Stimulated activated CD8-positive, alpha-beta memory T cell treated with anti-CD3 and anti-CD28 coated beads, Interleukin-12 subunit alpha, Interleukin-12 subunit beta, amount 100 ng/mL, for 1 hour (primary cell): ENCODE measurements around the gene GRM7.

Experiments
- DNase-seq: peaks from one replicate; pipeline ENCODE4 v3.0.0-alpha.2; 2020; ENCODE audit warnings: low read depth

GRM7 gene

GRCh38 chr3:7581831-7582230 lies 720.9 kb downstream of the GRM7 start:
- DNase-seq, result no peak

GRCh38 chr3:7585052-7585451 lies 724.1 kb downstream of the GRM7 start:
- DNase-seq, result no peak

GRCh38 chr3:7588236-7588635 lies 727.3 kb downstream of the GRM7 start:
- no peak for DNase-seq

GRCh38 chr3:7589526-7589925 lies 728.6 kb downstream of the GRM7 start:
- DNase-seq, result no peak

DNA sequence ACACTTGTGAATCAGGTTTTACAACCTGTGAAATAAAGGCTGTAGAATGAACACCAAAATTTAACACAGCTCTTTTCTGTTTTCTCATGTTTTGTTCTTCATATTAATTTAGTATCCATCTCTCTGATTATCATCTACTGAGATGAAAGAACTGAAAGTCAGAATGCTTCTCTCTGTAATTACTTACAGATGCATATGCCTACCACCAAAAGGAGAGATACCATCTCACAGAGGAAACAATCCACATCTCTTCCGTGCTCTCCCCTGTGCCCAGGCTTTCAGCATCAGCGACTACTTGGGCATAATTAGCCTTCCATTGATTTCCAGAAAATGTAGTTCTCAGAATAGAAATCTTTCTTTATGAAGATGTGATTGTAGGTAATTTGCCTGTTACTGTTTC lies 741.4 kb downstream of the GRM7 start:
- DNase-seq, result no peak

DNA sequence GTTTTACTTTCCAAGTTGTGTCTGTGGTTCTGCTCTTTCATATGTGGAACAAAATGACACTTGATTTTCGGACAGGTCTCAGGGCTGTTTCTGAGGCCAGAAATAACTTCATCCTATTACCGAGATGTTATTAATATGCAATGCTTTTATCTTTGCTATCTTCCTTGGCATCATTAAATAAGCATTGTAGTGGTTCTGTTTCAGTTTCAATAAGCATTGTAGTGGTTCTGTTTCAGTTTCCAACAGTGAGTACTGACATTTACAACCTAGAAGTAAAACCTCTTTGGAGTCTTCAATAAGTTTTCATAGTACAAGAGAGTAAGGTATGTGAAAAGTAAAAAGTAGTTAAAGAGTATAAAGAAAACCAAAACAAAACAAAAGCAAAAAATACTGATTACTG lies 746.2 kb downstream of the GRM7 start:
- DNase-seq, result no peak

- DNase-seq, result no peak
These were observed 746.8 kb downstream of the GRM7 start for GRCh38 chr3:7607676-7608075.

GRCh38 chr3:7610634-7611033 lies 749.7 kb downstream of the GRM7 start:
- DNase-seq, result no peak

DNA sequence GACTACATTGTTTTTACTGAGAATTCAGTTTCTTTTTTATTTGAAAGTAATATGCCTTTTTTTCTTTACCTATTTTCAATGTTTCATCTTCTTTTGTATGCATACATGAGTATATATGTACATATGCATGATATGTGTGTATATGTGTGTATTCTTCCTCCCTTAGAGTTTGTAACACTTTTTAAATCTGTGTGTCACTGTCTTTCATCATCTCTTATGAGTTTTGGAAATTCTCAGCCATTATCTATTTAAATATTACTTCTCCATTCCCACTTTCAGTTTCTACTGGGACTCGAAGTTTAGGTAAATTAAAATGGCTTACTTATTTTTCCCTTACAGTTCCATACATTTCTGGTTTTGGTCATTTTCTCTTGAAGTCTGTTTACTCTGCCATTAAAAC lies 754.1 kb downstream of the GRM7 start:
- no peak for DNase-seq

- DNase-seq, result no peak
These were observed 757.7 kb downstream of the GRM7 start for GRCh38 chr3:7618606-7619005.

GRCh38 chr3:7620401-7620800 lies 759.5 kb downstream of the GRM7 start:
- no peak for DNase-seq

DNA sequence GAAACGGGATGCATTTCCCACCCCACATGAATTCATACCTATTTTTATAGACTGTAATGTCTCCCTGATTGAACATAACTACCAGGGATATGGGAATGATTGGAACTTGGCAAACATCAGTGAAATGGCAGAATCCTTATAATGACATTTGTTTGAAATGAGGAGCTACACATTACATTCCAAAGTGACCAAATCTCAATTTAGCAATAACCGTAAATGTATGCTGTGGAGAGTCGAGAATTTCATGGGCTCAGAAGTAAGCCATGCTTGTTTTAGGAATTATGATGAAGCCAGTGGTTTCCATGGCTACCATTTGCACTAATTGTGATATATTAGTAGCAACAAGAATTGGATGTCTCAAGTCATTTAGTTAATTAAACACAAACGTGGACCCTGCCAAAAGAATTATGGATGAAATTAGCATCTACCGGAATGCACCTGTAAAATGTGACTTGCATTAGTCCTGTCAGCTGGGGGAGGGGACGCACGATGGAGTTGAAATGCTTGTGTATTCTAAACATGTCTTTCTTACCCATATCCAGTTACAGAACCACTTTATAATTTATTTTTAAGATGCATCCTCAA lies 760.2 kb downstream of the GRM7 start:
- no peak for DNase-seq

DNA sequence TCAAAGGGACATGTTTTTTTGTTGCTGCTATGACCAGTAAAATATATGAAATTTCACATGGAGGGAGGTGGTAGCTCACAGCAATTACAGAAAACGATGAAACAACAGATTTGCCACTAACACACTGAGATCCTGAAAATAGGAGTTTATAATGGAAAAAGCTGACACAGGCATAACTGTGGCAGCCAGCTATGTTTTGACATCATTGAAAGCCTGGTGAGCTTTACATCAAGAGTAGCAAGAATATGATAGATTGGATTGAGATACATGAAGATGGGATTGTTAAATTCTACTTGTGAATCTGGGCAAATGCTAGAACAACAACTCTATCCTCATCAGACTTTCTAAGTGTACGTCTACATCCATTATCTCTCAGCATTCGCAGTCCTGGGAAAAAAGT lies 760.7 kb downstream of the GRM7 start:
- DNase-seq, result no peak

GRCh38 chr3:7625021-7625420 lies 764.1 kb downstream of the GRM7 start:
- DNase-seq, result no peak

GRCh38 chr3:7630351-7630911 lies 769.5 kb downstream of the GRM7 start:
- no peak for DNase-seq

- no peak for DNase-seq
These were observed 770.0 kb downstream of the GRM7 start for GRCh38 chr3:7630925-7631324.

DNA sequence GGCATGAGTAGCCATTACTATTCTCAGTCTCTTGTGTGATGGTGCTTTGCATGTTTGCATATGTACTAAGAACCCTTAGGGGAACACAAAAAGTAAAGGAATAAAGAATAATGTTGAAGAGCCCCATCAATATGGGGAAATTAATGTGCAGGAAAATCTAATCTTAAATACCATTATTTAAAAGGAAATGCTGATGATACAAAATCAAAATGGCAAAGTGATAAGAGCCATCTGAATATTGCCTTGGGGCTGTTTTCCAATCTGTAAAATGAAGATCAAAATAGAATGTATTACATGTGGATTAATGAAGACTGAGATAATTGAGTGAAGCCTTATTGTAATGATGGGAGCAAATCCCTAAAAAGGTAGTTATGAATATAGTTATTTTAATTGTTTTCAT lies 771.4 kb downstream of the GRM7 start:
- no peak for DNase-seq

DNA sequence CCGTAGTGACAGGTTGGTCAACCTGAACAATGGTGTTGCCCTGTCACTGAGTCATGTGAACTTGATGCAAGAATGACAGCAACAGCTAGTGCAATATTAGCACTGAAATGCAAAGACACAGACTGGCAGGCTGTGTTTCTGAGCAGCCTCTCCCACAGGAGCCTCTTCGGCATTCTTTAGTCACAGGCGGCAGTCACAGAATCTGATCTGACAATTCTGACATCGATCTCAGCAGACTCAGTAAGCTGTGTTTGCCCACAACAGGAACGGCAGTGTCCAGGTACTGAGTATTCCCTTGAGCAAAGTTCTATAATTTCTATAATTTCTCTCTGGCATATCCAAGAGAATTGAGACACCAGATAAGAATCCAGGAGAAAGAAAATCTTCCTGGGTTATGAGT lies 776.8 kb downstream of the GRM7 start:
- no peak for DNase-seq

GRCh38 chr3:7638103-7638502 lies 777.2 kb downstream of the GRM7 start:
- no peak for DNase-seq

DNA sequence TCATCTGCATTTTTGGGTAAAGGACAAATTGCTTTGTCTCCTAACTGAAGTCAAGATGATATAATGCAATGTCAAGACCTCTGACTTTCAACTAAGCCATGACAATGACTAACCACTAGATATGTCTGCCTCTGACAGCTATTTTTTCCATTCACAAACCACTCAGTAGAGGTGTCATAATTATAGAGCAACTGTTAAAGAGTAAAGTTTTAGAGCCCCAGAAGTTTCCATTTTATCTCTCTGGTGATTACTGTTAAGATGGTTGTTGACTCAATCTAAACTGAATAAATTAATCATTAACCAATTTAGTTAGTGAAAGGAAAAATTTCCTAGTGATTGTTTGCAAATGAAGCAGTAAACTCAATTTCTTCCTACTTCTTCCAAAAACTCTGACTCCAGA lies 779.9 kb downstream of the GRM7 start:
- DNase-seq, result no peak

- no peak for DNase-seq
These were observed 785.9 kb downstream of the GRM7 start for GRCh38 chr3:7646851-7647250.

DNA sequence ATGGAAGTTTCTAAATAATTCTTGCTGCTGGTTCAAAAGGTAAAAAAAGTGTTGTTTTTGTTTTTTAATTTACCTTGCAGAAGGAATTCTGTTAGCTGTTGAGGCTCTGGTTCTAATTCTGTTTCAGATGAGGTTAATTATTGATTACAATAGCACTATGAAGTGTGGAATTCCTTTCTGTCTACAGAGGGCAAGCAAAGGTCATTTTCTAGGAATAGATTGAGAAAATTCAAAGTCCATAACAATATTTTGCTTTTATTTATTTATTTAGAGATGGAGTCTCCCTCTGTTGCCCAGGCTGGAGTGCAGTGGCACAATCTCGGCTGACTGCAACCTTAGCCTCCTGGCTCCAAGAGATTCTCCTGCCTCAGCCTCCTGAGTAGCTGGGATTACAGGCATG lies 789.6 kb downstream of the GRM7 start:
- DNase-seq, result no peak

DNA sequence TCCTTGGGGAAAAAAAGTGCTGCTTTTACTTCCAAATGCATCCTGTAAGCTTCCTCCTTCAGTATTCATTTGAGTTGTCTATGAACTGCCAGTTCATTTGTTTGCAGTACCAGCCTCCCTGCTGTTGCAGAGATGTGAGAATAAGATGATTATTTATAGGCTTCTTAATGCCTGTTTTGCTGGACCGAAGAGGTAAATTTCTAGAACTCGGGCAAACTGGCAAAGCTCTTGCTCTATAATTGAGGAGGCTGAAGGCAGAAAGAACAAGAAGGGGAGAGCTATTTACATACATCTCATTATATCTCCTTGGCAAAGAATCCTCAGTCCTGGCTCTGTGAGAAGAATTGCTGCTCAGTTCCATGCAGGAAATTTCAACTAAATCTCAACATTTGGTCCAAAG lies 790.4 kb downstream of the GRM7 start:
- DNase-seq, result no peak
